Adipose tissue (tissue), 3 donors: ENCODE results near the gene PIAS1. TPM values are rescaled to one million over a fixed set of nuclear protein-coding genes. Genes with fewer than 3 reads are reported as not detected.
"Not testable (repeated sequence)": the region's sequence is repeated elsewhere in the genome, so short reads cannot be mapped to it uniquely, and the experiment has no call there.

ENCODE experiments used
- H3K27ac ChIP-seq: one replicate; pipeline ENCODE4 v1.5.1; 2013; ENCODE audit warnings: low read depth, low read length
- WGBS, 3 donors: extraction: QIAGEN DNeasy Blood & Tissue Kit; methylation state at CpG; one replicate each; pipeline ENCODE4 v1.1.7; 2013; 5-methylcytosine and 5-hydroxymethylcytosine counted together
- polyA plus RNA-seq, 3 donors: library from polyadenylated mRNA; stranded (reverse); fragments of 200-250 nt; gene quantifications; one replicate each; pipeline ENCODE4 v1.2.3, GENCODE V29; 2013
- donor health status: healthy with polysubstance abuse.
- donor health status: Bipolar disorder and iron deficiency.
- donor health status: healthy.

PIAS1 gene
- polyA plus RNA-seq, 3 donors = 4.6 to 10.8 (median 7.9) TPM

GRCh38 chr15:68057758-68058157 lies 3.6 kb downstream of the PIAS1 start:
- no peak overlapping the region for H3K27ac ChIP-seq
- 73 to 86% (median 81%) methylated on average over 6 of the region's 6 CpGs for WGBS, 3 donors

- not testable (repeated sequence) for H3K27ac ChIP-seq
- WGBS, 3 donors = 96 to 98% (median 97%) methylated on average over 20 to 21 of the region's 21 CpGs
Measured at GRCh38 chr15:68058970-68059369, 4.9 kb downstream of the PIAS1 start.

GRCh38 chr15:68059630-68060029 lies 5.5 kb downstream of the PIAS1 start:
- 93 to 95% (median 94%) methylated on average over 6 of the region's 6 CpGs for WGBS, 3 donors
- no peak overlapping the region for H3K27ac ChIP-seq

GRCh38 chr15:68061171-68061570 lies 7.1 kb downstream of the PIAS1 start:
- 74 to 83% (median 80%) methylated on average over 2 of the region's 2 CpGs for WGBS, 3 donors
- H3K27ac ChIP-seq = no peak overlapping the region

- H3K27ac ChIP-seq = no peak overlapping the region
- WGBS, 3 donors = 74 to 87% (median 84%) methylated on average over 5 of the region's 5 CpGs
Measured at GRCh38 chr15:68061602-68062001, 7.5 kb downstream of the PIAS1 start.

GRCh38 chr15:68062214-68062613 lies 8.1 kb downstream of the PIAS1 start:
- 49 to 65% (median 60%) methylated on average over 3 of the region's 3 CpGs for WGBS, 3 donors
- no peak overlapping the region for H3K27ac ChIP-seq

- H3K27ac ChIP-seq = no peak overlapping the region
Measured at GRCh38 chr15:68062946-68063465, 8.9 kb downstream of the PIAS1 start.

- H3K27ac ChIP-seq = no peak overlapping the region
- WGBS, 3 donors = 94 to 95% (median 94%) methylated on average over 3 of the region's 3 CpGs
Measured at GRCh38 chr15:68063606-68064005, 9.5 kb downstream of the PIAS1 start.

GRCh38 chr15:68073576-68074288 lies 19.6 kb downstream of the PIAS1 start:
- WGBS, 3 donors = 85 to 91% (median 90%) methylated on average over 6 of the region's 6 CpGs
- H3K27ac ChIP-seq = no peak overlapping the region

- WGBS, 3 donors = 96 to 98% (median 97%) methylated on average over 18 of the region's 18 CpGs
- H3K27ac ChIP-seq = no peak overlapping the region
Measured at GRCh38 chr15:68075764-68076385, 21.8 kb downstream of the PIAS1 start.

GRCh38 chr15:68078365-68078764 lies 24.2 kb downstream of the PIAS1 start:
- WGBS, 3 donors = 63 to 66% (median 63%) methylated on average over 3 of the region's 3 CpGs
- H3K27ac ChIP-seq = no peak overlapping the region

GRCh38 chr15:68080334-68080733 lies 26.2 kb downstream of the PIAS1 start:
- 30 to 61% (median 60%) methylated on average over 1 of the region's 1 CpG for WGBS, 3 donors
- H3K27ac ChIP-seq = no peak overlapping the region

- 45 to 86% (median 84%) methylated on average over 3 of the region's 3 CpGs for WGBS, 3 donors
- H3K27ac ChIP-seq = no peak overlapping the region
Measured at GRCh38 chr15:68080783-68081182, 26.7 kb downstream of the PIAS1 start.

GRCh38 chr15:68081869-68082505 lies 27.9 kb downstream of the PIAS1 start:
- 38 to 55% (median 43%) methylated on average over 4 of the region's 4 CpGs for WGBS, 3 donors
- no peak overlapping the region for H3K27ac ChIP-seq

GRCh38 chr15:68082735-68083134 lies 28.6 kb downstream of the PIAS1 start:
- 45 to 55% (median 51%) methylated on average over 3 of the region's 3 CpGs for WGBS, 3 donors
- no peak overlapping the region for H3K27ac ChIP-seq

GRCh38 chr15:68083463-68083862 lies 29.3 kb downstream of the PIAS1 start:
- 35 to 86% (median 83%) methylated on average over 4 of the region's 4 CpGs for WGBS, 3 donors
- no peak overlapping the region for H3K27ac ChIP-seq

GRCh38 chr15:68085052-68085451 lies 30.9 kb downstream of the PIAS1 start:
- WGBS, 3 donors = 78 to 100% (median 98%) methylated on average over 1 of the region's 1 CpG
- H3K27ac ChIP-seq = no peak overlapping the region

- 92 to 96% (median 94%) methylated on average over 3 of the region's 3 CpGs for WGBS, 3 donors
- no peak overlapping the region for H3K27ac ChIP-seq
Measured at GRCh38 chr15:68091743-68092142, 37.6 kb downstream of the PIAS1 start.

GRCh38 chr15:68096099-68096498 lies 42.0 kb downstream of the PIAS1 start:
- 76 to 94% (median 83%) methylated on average over 1 of the region's 1 CpG for WGBS, 3 donors
- H3K27ac ChIP-seq = no peak overlapping the region
